Esophagus squamous epithelium (tissue), 4 donors: ENCODE data around the gene UBR2.
"Not testable (repeated sequence)": the region's sequence is repeated elsewhere in the genome, so short reads cannot be mapped to it uniquely, and the experiment has no call there.

Experiments used
- CTCF ChIP-seq, 6 experiments: fragments of 450-650 bp in 4 of 6; fragments of 200-600 bp in 2 of 6; sonication (generic) in 2 of 6; IDR thresholded peaks; one replicate each; pipeline ENCODE4 v1.5.1; 2016 to 2019; ENCODE audit warnings: antibody characterized with exemption in 6 of 6, mild to moderate bottlenecking in 4 of 6, moderate library complexity in 4 of 6
- POLR2A ChIP-seq, 4 donors: fragments of 450-650 bp; IDR thresholded peaks; one replicate each; pipeline ENCODE4 v1.6.1; 2017; ENCODE audit warnings: antibody characterized with exemption in 4 of 4, mild to moderate bottlenecking in 4 of 4, moderate library complexity in 3 of 4

- not testable (repeated sequence) for TF ChIP-seq CTCF, POLR2A (IDR thresholded peaks at IDR 0.05)
Observed at GRCh38 chr6:42674368-42674767, 110.5 kb downstream of the UBR2 start.
